Peyer's patch (tissue), 4 donors: ENCODE results near the gene RAPGEF2.

Experiments used
- POLR2A ChIP-seq, 2 donors: fragments of 450-650 bp; IDR thresholded peaks; one replicate each; pipeline ENCODE4 v1.5.1; 2017; ENCODE audit warnings: antibody characterized with exemption in 2 of 2, mild to moderate bottlenecking in 2 of 2, moderate library complexity in 2 of 2
- TF ChIP-seq, protein P1 (sequence below), 6 experiments: fragments of 450-650 bp in 4 of 6; fragments of 200-600 bp in 2 of 6; sonication (generic) in 1 of 6; IDR thresholded peaks; one replicate each; pipeline ENCODE4 v1.5.1; 2017 to 2019; ENCODE audit warnings: antibody characterized with exemption in 6 of 6, mild to moderate bottlenecking in 3 of 6, moderate library complexity in 1 of 6

DNA sequence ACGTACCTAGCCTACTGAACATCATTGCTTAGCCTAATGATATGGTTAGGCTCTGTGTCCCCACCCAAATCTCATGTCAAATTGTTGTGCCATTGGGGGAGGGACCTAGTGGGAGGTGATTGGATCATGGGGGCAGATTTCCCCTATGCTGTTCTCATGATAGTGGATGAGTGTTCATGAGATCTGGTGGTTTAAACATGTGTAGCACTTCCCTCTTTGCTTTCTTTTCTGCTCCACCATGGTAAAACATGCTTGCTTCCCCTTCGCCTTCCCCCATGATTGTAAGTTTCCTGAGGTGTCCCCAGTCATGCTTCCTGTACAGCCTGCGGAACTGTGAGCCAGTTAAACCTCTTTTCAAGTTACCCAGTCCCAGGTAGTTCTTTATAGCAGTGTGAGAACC is 102.6 kb downstream of the RAPGEF2 start:
- TF ChIP-seq POLR2A (IDR thresholded peaks at IDR 0.05), result no peak
- TF ChIP-seq, protein P1, sequence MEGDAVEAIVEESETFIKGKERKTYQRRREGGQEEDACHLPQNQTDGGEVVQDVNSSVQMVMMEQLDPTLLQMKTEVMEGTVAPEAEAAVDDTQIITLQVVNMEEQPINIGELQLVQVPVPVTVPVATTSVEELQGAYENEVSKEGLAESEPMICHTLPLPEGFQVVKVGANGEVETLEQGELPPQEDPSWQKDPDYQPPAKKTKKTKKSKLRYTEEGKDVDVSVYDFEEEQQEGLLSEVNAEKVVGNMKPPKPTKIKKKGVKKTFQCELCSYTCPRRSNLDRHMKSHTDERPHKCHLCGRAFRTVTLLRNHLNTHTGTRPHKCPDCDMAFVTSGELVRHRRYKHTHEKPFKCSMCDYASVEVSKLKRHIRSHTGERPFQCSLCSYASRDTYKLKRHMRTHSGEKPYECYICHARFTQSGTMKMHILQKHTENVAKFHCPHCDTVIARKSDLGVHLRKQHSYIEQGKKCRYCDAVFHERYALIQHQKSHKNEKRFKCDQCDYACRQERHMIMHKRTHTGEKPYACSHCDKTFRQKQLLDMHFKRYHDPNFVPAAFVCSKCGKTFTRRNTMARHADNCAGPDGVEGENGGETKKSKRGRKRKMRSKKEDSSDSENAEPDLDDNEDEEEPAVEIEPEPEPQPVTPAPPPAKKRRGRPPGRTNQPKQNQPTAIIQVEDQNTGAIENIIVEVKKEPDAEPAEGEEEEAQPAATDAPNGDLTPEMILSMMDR (IDR thresholded peaks at IDR 0.05), result no peak
